ENCODE results near the gene AUNIP.

Gene AUNIP

DNA sequence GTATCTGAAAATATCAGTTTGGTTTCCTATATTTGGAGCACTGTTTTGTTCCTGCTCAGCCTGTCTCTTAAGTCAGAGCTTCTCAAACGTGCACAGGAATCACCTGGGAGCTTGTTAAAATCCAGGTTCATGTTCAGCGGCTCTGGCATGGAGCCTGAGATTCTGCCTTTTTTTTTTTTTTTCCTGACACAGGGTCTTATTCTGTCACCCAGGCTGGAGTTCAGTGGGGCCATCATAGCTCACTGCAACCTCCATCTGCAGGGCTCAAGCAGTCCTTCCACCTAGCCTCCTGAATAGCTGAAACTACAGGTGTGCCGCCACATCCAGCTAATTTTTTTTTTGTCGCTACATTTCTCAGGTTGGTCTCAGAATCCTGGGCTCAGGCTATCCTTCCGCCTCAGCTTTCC, 71.5 kb downstream of the AUNIP start:
- DNase-seq = no peak

DNA sequence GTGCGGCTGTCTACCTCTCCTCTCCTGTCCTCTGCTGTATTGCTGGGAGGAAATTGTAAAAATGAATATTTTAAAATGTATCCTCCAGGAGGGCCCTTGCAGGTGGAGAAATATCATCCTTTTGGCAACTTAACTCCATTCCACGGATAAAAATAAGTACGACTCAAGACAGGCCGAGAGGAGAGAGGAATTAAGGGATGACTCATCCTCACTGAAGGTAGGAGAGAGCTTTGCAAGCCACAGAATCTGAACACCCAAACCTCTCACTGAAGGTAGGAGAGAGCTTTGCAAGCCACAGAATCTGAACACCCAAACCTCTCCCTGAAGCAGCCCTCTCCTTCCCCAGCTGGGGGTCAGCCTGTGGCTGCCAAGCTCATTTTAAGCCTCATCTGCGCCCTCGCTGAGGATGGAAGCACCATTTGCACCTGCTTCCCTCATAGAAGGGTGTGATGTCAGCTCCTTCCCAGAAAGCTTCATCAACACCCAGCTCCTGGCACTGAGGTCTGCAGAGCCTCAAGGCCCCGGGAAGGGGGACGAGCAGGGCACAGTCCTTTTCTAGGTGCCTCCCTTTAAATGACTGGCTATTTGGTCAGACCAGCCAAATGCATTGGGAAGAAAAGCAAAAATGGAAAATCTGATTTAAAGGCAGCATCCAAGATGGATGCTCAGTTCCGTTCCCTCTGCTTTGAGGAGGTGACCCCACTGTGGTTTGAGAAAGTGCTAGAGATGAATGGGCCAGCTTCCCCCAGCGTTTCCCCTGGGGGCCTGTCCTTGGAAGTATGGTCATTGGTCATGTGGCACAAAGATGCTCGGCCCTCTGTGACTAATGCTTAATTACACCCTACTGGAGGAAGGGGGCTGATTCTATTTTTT, 72.1 kb downstream of the AUNIP start:
- DNase-seq = no peak

DNA sequence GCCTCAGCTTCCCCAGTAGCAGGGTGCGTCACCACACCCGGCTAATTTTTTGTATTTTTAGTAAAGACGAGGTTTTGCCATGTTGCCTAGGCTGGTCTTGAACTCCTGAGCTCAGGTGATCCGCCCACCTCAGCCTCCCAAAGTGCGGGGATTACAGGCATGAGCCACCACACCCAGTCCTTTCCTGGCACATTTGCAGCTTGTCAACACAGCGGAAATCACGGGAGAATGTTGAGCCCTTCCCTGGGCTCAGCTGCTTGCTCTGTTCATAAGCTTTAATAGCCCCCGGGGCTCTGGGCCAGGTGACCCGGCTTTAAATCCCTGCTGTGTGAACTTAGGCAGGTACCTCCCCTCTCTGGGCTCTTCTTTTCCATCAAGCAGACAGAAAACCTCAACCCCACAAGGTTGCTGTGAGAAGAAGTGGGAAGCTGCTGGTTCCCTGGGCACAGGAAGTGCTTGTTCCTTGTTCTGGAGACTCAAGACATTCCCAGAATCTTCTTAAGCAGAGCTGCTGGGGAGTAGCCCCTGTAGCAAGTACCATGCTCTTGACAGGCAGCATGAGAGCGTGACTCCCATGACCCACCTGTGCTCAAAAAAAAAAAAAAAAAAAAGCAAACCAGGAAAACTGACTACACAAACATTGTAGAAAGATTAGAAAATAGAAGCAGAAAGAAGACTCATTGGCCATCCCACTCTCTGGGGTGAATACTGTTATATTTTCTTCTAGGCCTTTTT, 73.8 kb downstream of the AUNIP start:
- DNase-seq = no peak

DNA sequence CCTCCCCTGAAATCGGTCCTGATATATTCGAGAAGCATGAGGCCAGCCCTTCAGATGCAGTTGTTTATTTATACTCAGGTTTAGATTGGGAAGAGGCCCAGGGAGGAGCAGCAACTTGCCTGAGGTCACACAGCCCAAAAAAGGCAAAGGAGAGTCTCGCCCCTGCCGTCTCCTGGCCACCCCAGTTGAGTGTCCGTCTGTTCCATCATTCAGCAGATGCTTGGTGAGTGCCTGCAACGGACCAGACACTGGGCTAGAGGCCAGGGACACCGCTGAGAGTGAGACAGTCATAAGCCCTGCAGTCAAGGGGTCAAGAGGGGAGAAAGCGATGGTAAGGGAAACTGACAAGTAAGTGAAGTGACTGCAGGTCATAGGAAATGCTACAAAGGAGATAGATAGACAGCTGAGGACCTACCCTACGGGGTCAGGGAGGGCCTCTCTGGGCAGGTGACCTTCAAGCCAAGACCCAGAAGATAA, 74.6 kb downstream of the AUNIP start:
- peak; percentile 28 for DNase-seq

Data from NCI-H446 treated with DMSO at 0.1 percent for 48 hours (cell line).